HG03139 (cell line): ENCODE measurements around the gene INCA1.

Experiments
- ATAC-seq: cut with Tn5 transposase; IDR thresholded peaks from one replicate; pipeline ENCODE4 v1.9.1; 2021; ENCODE audit not compliant: unreplicated experiment

Gene INCA1

GRCh38 chr17:4949321-4950074 lies 47.8 kb downstream of the INCA1 start:
- ATAC-seq: no peak

- no peak for ATAC-seq
These were observed 48.4 kb downstream of the INCA1 start for GRCh38 chr17:4948931-4949320.

DNA sequence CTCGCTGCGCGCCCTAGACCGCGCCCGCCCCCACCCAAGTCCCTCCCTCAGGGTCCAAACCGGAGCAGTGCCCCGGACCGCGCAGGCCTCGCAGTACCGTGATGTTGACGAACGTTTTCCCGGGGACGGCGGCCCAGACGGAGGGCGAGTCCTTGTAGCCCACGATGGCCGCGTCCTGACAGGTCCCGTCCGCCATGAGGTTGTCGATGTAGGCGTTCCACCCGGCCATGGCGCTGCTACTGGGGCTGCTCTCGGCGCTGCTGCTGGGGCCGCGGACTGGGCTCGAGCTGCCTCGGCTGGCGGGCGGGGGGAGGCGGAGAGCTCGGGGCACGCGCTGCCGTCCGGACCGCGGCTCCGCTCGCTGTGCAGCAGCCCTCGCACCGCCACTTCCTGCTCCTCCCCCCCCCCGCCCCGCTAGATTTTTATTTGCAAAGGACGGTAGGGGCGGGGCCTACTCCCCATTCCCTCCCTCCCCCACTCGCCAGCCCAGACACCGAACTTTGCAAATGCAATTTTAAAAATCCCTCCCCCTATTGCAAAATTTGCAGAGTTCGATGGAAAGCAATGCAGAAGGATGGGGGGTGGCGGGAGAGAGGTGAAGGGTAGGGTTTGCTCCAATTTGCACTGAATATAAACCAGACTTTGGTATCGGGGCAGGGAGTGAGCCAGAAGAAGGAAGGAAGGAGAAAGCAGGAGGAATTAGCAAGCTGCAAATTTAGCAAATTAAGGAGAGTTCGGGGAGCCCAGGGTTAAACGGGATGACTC lies 49.0 kb downstream of the INCA1 start, which contains the start of gene PFN1:
Gene PFN1 (minus strand): TSS at position 365 of the 765 bp plus-strand sequence. CDS start 136 bp downstream, at position 229.
- ATAC-seq: no peak

DNA sequence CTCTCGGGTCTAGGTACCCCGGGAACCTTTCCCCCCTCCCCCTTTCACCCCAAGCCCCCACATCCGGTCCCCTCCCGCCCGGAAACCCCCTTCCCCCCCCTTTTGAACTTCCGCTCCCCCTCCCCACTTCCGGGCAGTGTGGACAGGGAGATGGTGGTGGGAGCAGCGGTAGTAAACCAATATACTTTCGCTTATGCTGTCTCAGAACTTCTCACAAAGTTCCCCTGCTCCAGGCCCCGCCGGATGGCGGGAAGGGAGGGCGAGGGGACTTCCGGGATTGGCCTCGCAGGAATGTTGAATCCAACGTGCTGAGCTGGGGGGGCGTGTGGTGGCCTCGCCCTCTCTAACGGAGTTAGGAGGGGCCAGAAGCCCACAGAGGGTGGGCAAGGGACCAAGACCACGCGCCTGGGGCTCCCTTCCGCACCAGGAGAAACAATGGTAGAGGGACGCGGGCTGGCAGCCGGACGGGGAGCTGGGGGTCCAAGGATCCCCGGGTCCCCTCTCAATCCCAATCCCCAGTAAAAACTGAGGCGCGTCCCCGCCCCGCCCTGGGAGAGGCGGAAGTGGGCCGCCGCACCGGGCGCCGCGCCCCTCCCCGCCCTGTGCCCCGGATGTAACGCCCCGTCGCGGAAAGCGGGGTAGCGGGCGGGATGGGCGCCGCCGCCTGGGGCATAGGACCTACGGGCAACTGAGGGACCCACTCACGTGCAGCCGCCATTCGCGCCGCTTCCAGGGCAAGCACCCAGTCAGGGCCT lies 49.7 kb downstream of the INCA1 start:
- ATAC-seq: no peak

- ATAC-seq: no peak
These were observed 50.3 kb downstream of the INCA1 start for GRCh38 chr17:4947010-4947410.

- ATAC-seq: no peak
These were observed 50.9 kb downstream of the INCA1 start for GRCh38 chr17:4946312-4946976.

DNA sequence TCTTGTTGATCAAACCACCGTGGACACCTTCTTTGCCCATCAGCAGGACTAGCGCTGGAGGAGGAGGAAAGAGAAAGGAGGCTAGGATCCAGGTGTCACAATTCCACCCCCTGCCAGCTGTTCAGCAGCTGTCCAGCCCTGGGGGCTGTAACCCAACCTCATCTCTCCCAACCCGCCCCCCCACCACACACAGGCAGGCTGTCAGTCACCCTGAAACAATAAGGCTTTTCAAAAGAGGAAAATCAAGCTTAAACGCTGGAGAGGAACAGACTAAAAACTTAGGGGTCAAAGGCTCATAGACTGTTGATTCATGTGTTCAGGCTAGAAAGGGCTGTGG lies 51.4 kb downstream of the INCA1 start:
- no peak for ATAC-seq

GRCh38 chr17:4945176-4945943 lies 52.0 kb downstream of the INCA1 start:
- ATAC-seq: no peak

DNA sequence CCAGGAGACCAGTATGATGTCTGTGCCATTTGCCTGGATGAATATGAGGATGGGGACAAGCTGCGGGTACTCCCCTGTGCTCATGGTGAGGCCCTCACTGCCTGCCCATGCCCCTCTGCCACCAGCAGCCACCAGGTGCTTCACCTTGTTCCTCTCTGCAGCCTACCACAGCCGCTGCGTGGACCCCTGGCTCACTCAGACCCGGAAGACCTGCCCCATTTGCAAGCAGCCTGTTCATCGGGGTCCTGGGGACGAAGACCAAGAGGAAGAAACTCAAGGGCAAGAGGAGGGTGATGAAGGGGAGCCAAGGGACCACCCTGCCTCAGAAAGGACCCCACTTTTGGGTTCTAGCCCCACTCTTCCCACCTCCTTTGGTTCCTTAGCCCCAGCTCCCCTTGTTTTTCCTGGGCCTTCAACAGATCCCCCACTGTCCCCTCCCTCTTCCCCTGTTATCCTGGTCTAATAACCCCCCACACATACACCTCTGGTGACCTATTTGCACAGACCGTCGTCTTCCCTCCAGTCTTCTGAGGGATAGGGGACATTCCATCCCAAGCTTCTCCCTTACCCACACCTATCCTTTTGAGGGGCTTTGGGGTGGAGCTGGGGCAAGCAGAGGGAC lies 52.7 kb downstream of the INCA1 start:
- ATAC-seq: no peak

DNA sequence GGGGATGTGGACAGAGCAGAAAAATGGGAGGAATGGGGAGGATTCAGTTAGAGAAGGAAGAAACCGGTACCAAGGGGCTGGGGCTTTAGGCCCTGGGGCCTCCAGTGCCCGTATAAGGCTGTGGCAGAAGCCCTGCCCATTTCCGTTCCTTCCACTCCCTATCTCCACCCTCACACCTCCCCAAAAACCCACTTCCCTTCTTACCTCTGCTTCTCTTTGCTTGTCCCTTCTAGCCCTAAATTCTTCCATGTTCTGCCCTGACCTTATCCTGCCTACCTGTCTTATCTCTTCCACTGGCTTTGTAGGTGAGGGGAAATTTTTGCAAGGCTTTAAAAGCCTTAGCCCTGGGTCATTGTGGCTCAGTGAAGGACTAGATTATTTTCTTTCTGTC lies 53.2 kb downstream of the INCA1 start:
- no peak for ATAC-seq

DNA sequence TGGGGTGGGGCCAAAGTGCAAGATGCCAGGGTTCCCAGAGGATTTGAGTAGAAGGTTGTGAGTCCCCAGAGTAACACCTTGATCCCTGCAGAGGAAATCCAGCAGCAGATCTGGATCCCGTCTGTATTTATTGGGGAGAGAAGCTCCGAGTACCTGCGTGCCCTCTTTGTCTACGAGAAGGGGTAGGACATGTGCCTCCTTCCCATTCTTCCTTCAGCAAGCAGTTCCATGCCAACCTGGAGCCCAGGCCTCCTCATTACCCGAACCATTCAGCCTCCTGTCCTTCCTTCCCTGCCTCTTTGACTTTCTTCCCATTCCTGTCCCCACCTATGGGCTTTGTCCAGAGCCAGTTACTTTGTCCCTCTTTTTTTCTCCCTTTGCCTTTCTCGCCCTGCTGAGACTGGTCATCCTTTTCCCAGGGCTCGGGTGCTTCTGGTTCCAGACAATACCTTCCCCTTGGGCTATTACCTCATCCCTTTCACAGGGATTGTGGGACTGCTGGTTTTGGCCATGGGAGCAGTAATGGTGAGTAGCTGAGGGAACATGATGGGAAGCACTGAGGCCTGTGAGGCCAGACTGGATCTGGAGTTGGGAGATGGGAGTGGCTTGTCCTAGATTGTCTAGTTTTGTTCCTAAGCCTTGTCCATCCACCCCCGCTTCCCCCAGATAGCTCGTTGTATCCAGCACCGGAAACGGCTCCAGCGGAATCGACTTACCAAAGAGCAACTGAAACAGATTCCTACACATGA lies 54.4 kb downstream of the INCA1 start:
- no peak for ATAC-seq

DNA sequence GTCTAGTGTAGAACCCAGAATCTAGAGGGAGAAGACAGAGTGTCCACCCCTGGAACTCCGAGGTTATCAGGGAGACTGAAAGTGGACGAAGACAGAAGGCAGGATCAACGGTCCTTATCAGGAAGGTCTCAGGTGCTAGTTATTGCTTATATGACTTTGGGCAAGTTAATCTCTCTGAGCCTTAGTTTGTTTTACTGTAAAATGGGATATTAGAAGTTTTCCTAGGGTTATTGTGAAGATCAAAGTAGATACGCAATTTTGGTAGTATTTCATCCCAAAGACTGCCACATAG lies 56.1 kb downstream of the INCA1 start:
- ATAC-seq: no peak

DNA sequence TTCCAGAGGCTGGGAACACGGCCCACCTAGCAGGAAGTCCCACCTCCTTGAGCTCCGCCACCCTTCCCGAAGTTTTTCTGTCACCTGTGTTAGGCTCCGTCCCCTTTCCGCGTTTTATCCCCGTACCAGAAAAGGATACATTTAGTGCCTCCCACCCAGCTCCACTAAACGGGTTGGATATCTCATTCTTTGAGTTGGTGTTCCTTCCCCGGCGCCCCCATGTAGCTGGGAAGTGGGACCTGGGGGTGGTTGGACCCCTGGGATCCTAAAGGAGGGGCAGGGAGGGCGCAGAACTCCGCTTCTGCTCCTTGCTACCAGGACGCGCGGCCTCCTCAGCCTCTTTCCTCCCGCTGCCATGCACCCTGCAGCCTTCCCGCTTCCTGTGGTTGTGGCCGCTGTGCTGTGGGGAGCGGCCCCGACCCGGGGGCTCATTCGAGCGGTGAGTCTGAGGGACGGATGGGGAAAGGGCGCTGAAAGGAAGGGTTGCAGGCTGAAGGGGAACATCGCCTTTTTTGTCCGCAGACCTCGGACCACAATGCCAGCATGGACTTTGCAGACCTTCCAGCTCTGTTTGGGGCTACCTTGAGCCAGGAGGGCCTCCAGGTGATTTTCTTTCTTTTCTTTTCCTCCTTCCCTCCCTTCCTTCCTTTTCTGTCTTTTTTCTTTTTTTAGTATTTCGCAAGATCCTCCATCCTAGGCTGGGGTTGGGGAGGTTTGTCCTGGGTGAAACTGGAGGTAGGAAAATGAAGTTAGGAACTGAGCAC lies 56.6 kb downstream of the INCA1 start:
- no peak for ATAC-seq

DNA sequence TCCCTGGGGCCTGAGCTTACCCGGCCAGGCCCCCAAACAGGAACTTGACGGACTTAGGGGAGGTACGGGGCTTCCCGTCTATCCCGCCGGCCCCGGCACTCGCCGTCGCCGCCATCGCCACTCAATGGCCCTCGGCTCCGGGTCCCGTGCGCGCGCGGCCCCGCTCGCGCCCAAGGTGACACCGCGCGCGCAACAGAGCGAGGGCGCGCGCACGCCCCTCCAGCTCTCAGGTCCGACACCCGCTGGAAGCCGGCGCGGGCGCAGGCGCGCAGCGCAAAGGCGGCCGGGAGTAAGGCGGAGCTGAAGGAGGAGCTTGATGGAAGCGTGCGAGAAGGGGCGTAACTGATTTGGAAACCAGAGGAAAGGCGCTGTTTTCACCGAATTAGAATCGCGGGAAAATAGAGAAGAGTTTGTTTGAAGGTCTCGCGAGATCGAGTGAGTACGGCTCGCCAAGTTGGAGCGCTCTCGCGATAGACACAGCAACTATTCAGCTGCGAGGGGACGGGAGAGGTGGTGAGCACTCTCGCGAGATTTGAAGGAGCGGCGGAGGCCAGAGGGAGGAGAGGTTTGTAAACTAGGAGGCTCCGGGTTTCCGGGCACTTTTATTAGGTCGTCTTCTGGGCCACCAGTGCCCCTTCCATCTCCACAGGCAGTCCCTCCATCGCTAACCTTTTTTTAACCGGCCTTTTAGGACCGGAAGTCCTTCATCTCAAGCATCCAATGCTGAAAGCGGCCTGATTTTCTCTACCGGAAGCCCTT lies 57.3 kb downstream of the INCA1 start, which contains the start of the genes RNF167 and SLC25A11:
Gene RNF167 (plus strand): TSS at position 473 of the 759 bp plus-strand sequence. CDS start 642 bp downstream, outside the sequence.
Gene SLC25A11 (minus strand): TSS at position 251 of the 759 bp plus-strand sequence. CDS start 136 bp downstream, at position 115.
- ATAC-seq: peak; percentile 61

DNA sequence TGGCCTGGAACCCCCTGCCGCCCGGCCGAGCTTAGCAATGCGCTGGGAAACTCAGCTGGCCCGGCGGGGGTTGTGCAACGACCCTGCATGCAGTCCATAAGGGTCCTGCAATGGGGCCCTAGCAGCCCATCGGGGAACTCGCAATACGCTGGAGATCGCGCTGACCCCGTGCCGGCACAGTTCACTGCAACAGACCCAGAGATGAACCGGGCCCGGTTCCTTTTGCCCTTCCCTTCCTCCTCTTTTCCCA lies 57.9 kb downstream of the INCA1 start:
- peak; percentile 3 for ATAC-seq

DNA sequence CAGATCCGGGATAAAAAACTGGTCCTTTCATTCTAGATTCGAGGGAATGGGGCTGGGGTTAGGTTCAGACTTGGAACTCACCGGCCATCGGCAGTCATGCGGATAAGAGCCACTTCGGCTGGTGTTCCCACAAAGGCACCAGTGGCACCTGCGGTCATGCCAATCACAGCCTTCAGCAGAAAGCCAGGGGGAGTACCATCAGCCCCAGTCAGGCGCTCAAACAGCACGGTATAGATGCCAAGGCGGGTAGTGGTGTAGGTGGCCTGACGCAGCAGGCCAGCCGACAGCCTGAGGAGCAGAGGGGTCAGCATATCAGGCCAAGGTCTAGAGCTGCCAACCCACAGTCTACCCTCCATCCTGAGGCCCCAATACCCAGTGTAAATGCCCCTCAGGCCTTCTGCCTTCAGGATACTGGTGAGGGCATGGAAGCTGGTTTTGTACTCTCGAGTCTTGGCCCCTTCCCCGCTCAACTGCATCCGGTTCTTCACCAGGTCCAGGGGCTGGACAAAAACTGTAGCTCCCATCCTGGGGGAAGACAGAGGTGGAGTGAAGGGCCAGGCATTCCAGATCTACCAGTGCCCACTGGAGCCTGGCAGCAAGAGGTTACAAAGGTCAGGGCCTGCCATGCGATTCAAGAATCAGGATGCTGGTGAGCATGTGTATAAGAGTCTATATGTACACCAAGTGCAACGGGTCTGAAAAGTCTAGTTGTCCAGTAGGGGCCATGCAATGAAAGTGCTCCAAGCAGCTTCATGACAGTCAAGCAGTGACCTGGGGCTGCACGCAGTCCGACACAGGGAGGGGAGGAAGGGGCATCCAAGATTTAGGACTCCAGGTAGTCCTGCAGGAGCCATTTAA lies 58.4 kb downstream of the INCA1 start:
- no peak for ATAC-seq
